Neural progenitor cell (in vitro differentiated cells): Measurements from ENCODE around the gene ZBTB46. TPM values are rescaled to one million over a fixed set of nuclear protein-coding genes. Genes with fewer than 3 reads are reported as not detected.

Source experiments
- DNase-seq: peaks from one replicate; pipeline ENCODE4 v3.0.0-alpha.2; 2016; ENCODE audit warnings: low spot score
- H2AFZ ChIP-seq: fragments of 200-600 bp; sonication (generic); replicated peaks from 2 replicates; pipeline ENCODE4 v1.6.1; 2016; ENCODE audit warnings: antibody characterized with exemption
- H3F3A ChIP-seq: fragments of 200-600 bp; sonication (generic); 2 replicates; pipeline ENCODE4 v1.6.1; 2016; ENCODE audit warnings: antibody characterized with exemption, low read depth
- H3K27ac ChIP-seq: fragments of 200-600 bp; sonication (generic); 2 replicates; pipeline ENCODE4 v1.5.1; 2016; ENCODE audit warnings: mild to moderate bottlenecking
- H3K27me3 ChIP-seq: fragments of 200-600 bp; sonication (generic); 2 replicates; pipeline ENCODE4 v1.6.1; 2016; ENCODE audit warnings: mild to moderate bottlenecking, moderate library complexity
- H3K36me3 ChIP-seq: fragments of 200-600 bp; sonication (generic); 2 replicates; pipeline ENCODE4 v1.5.1; 2016
- H3K4me1 ChIP-seq: fragments of 200-600 bp; sonication (generic); 2 replicates; pipeline ENCODE4 v1.6.1; 2016; ENCODE audit warnings: mixed run types
- H3K4me2 ChIP-seq: fragments of 200-600 bp; sonication (generic); 2 replicates; pipeline ENCODE4 v1.6.1; 2016
- H3K4me3 ChIP-seq: fragments of 200-600 bp; sonication (generic); 2 replicates; pipeline ENCODE4 v1.5.1; 2016
- H3K79me2 ChIP-seq: fragments of 200-600 bp; sonication (generic); 2 replicates; pipeline ENCODE4 v1.6.1; 2016; ENCODE audit warnings: low read depth
- H3K9ac ChIP-seq: fragments of 200-600 bp; sonication (generic); 2 replicates; pipeline ENCODE4 v1.6.1; 2016
- H3K9me3 ChIP-seq: fragments of 200-600 bp; sonication (generic); 2 replicates; pipeline ENCODE4 v1.5.1; 2016; ENCODE audit warnings: low read depth
- H4K20me1 ChIP-seq: fragments of 200-600 bp; sonication (generic); 2 replicates; pipeline ENCODE4 v1.6.1; 2016; ENCODE audit warnings: low read depth
- H3K27ac Mint-ChIP-seq: 3 replicates; pipeline ENCODE4 v1.8.0; 2021; ENCODE audit warnings: mixed read lengths
- H3K27me3 Mint-ChIP-seq: 2 replicates; pipeline ENCODE4 v1.8.0; 2022; ENCODE audit warnings: low read depth, mild to moderate bottlenecking, inconsistent platforms, moderate library complexity, mixed read lengths; ENCODE audit not compliant: insufficient read depth
- H3K36me3 Mint-ChIP-seq: 3 replicates; pipeline ENCODE4 v1.8.0; 2021; ENCODE audit warnings: mixed read lengths
- H3K4me1 Mint-ChIP-seq: 3 replicates; pipeline ENCODE4 v1.8.0; 2021; ENCODE audit warnings: mixed read lengths
- H3K4me3 Mint-ChIP-seq: 3 replicates; pipeline ENCODE4 v1.8.0; 2021; ENCODE audit warnings: mild to moderate bottlenecking, moderate library complexity, mixed read lengths
- H3K9me3 Mint-ChIP-seq: 3 replicates; pipeline ENCODE4 v1.8.0; 2020; ENCODE audit warnings: mixed read lengths
- CTCF ChIP-seq: fragments of 200-600 bp; sonication (generic); IDR thresholded peaks from 2 replicates; pipeline ENCODE4 v1.5.1; 2017; ENCODE audit warnings: antibody characterized with exemption, mild to moderate bottlenecking
- EZH2 ChIP-seq: fragments of 200-600 bp; sonication (generic); IDR thresholded peaks from 2 replicates; pipeline ENCODE4 v1.6.1; 2017; ENCODE audit warnings: antibody characterized with exemption, mild to moderate bottlenecking, moderate library complexity
- EZH2phosphoT487 ChIP-seq: fragments of 200-600 bp; sonication (generic); IDR thresholded peaks from 2 replicates; pipeline ENCODE4 v1.6.1; 2017; ENCODE audit warnings: antibody characterized with exemption
- total RNA-seq: library from RNA; depleted of rRNA; stranded (reverse); fragments of >200 nt; gene quantifications from 2 replicates; pipeline ENCODE4 v1.2.3, GENCODE V29; 2015; ENCODE audit warnings: low replicate concordance

ZBTB46 gene
- total RNA-seq, 1 donor from 2014 or later, result 8.1 TPM

- Mint-ChIP-seq H3K27me3 (peaks cover 6% of the 10 kb centered on the region), H3K4me3 (no peak overlapping the region), H3K9me3 (no peaks in the 10 kb centered on the region), H3K36me3 (peaks cover 6% of the 10 kb centered on the region), H3K4me1 (peaks cover 20% of the 10 kb centered on the region), H3K27ac (no peak overlapping the region)
- TF ChIP-seq EZH2 (no peak), EZH2phosphoT487 (no peak), CTCF (no peak)
- no peaks in the 10 kb centered on the region for H3K9me3 ChIP-seq
- H3K27me3 ChIP-seq, result no peaks in the 10 kb centered on the region
- H3K4me2 ChIP-seq, result no peak overlapping the region
- H3K4me3 ChIP-seq, result no peak overlapping the region
- H3K36me3 ChIP-seq, result no peaks in the 10 kb centered on the region
- H3K4me1 ChIP-seq, result peaks cover 8% of the 10 kb centered on the region
- peaks cover 10% of the 10 kb centered on the region for H3F3A ChIP-seq
- H4K20me1 ChIP-seq, result peaks cover 4% of the 10 kb centered on the region
- no peak overlapping the region for H3K9ac ChIP-seq
- H3K79me2 ChIP-seq, result peaks cover 8% of the 10 kb centered on the region
- H2AFZ ChIP-seq, result no peak overlapping the region
- no peak for DNase-seq
- no peak overlapping the region for H3K27ac ChIP-seq
Observed at GRCh38 chr20:63781181-63781580, 49.9 kb downstream of the ZBTB46 start.

GRCh38 chr20:63778857-63779256 is 52.2 kb downstream of the ZBTB46 start:
- Histone ChIP-seq H3K4me1 (peaks cover 6% of the 10 kb centered on the region), H3K79me2 (peaks cover 8% of the 10 kb centered on the region), H3K27ac (no peak overlapping the region), H2AFZ (no peak overlapping the region), H3K27me3 (no peaks in the 10 kb centered on the region), H3F3A (peaks cover 15% of the 10 kb centered on the region), H3K4me2 (no peak overlapping the region), H3K4me3 (no peak overlapping the region), H4K20me1 (peaks cover 4% of the 10 kb centered on the region), H3K36me3 (no peaks in the 10 kb centered on the region), H3K9me3 (no peaks in the 10 kb centered on the region), H3K9ac (no peak overlapping the region)
- H3K4me3 Mint-ChIP-seq, result no peak overlapping the region
- H3K27me3 Mint-ChIP-seq, result peaks cover 6% of the 10 kb centered on the region
- TF ChIP-seq EZH2, result no peak
- TF ChIP-seq EZH2phosphoT487, result no peak
- TF ChIP-seq CTCF, result no peak
- peaks cover 6% of the 10 kb centered on the region for H3K36me3 Mint-ChIP-seq
- H3K27ac Mint-ChIP-seq, result no peak overlapping the region
- H3K9me3 Mint-ChIP-seq, result no peaks in the 10 kb centered on the region
- no peak for DNase-seq
- peaks cover 15% of the 10 kb centered on the region for H3K4me1 Mint-ChIP-seq

- no peaks in the 10 kb centered on the region for H3K27me3 ChIP-seq
- H3K36me3 ChIP-seq, result no peaks in the 10 kb centered on the region
- H3F3A ChIP-seq, result peaks cover 15% of the 10 kb centered on the region
- no peak overlapping the region for H3K4me3 ChIP-seq
- Mint-ChIP-seq H3K4me3 (no peak overlapping the region), H3K4me1 (peaks cover 15% of the 10 kb centered on the region), H3K27me3 (peaks cover 6% of the 10 kb centered on the region), H3K9me3 (no peaks in the 10 kb centered on the region), H3K27ac (no peak overlapping the region), H3K36me3 (peaks cover 6% of the 10 kb centered on the region)
- TF ChIP-seq CTCF (no peak), EZH2phosphoT487 (no peak), EZH2 (no peak)
- no peak overlapping the region for H3K27ac ChIP-seq
- no peak overlapping the region for H2AFZ ChIP-seq
- no peak overlapping the region for H3K4me2 ChIP-seq
- H4K20me1 ChIP-seq, result peaks cover 4% of the 10 kb centered on the region
- H3K9ac ChIP-seq, result no peak overlapping the region
- peaks cover 6% of the 10 kb centered on the region for H3K4me1 ChIP-seq
- peaks cover 8% of the 10 kb centered on the region for H3K79me2 ChIP-seq
- no peak for DNase-seq
- no peaks in the 10 kb centered on the region for H3K9me3 ChIP-seq
Observed at GRCh38 chr20:63778034-63778752, 52.9 kb downstream of the ZBTB46 start.
